Brain microvascular endothelial cell (primary cell): ENCODE measurements around the gene TMEM255A.

Experiments used
- DNase-seq: peaks from one replicate; pipeline ENCODE4 v3.0.0-alpha.2; 2020
- H3K27ac ChIP-seq: fragments of 250-450 bp; sonication (Bioruptor Pico); 2 replicates; pipeline ENCODE4 v1.5.1; 2020; ENCODE audit warnings: mild to moderate bottlenecking, moderate library complexity
- H3K27me3 ChIP-seq: fragments of 250-450 bp; sonication (Bioruptor Pico); replicated peaks from 2 replicates; pipeline ENCODE4 v1.5.1; 2020; ENCODE audit warnings: mild to moderate bottlenecking
- H3K36me3 ChIP-seq: fragments of 250-450 bp; sonication (Bioruptor Pico); replicated peaks from 2 replicates; pipeline ENCODE4 v1.5.1; 2020; ENCODE audit warnings: mild to moderate bottlenecking
- H3K4me3 ChIP-seq: 2 replicates; pipeline ENCODE4 v1.5.1; 2011; ENCODE audit warnings: low read depth, mild to moderate bottlenecking, control low read depth, low read length, moderate library complexity
- in situ Hi-C: cut with HindIII; loops from 2 replicates; pipeline ENCODE4 v1.10.0; 2017; ENCODE audit warnings: low sequenced_read_pairs, low pct_ligation_motif_present
- TF ChIP-seq, protein P1 (sequence below): IDR thresholded peaks from 2 replicates; pipeline ENCODE4 v1.5.1; 2011; ENCODE audit warnings: low read depth, mild to moderate bottlenecking, moderate library complexity, low read length, control low read depth, inconsistent platforms; ENCODE audit errors: missing control alignments

Gene TMEM255A

DNA sequence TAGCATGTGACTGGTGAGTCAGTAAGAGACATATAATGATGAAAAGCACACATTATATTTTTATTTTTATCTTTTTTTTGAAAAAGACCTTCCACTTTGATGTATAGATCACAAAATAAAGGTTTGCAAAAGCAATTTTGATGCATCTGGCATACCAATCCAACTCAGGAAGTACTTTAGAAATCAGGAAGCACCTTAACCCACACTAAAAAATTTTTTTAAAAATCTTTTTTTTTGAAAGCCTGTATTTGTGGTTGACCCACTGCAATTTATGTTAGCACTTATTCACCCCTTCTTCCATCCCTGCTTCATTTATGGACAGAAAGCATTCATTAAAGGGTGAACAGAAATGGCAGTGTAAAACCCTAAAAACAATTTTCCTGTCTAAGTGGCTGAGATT, 16.6 kb downstream of the TMEM255A start:
- Histone ChIP-seq H3K36me3 (no peaks in the 10 kb centered on the region), H3K27me3 (no peaks in the 10 kb centered on the region), H3K4me3 (no peak overlapping the region), H3K27ac (no peak overlapping the region)
- DNase-seq: no peak
- in situ Hi-C loops: no loop called here
- TF ChIP-seq, protein P1, sequence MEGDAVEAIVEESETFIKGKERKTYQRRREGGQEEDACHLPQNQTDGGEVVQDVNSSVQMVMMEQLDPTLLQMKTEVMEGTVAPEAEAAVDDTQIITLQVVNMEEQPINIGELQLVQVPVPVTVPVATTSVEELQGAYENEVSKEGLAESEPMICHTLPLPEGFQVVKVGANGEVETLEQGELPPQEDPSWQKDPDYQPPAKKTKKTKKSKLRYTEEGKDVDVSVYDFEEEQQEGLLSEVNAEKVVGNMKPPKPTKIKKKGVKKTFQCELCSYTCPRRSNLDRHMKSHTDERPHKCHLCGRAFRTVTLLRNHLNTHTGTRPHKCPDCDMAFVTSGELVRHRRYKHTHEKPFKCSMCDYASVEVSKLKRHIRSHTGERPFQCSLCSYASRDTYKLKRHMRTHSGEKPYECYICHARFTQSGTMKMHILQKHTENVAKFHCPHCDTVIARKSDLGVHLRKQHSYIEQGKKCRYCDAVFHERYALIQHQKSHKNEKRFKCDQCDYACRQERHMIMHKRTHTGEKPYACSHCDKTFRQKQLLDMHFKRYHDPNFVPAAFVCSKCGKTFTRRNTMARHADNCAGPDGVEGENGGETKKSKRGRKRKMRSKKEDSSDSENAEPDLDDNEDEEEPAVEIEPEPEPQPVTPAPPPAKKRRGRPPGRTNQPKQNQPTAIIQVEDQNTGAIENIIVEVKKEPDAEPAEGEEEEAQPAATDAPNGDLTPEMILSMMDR: no peak

DNA sequence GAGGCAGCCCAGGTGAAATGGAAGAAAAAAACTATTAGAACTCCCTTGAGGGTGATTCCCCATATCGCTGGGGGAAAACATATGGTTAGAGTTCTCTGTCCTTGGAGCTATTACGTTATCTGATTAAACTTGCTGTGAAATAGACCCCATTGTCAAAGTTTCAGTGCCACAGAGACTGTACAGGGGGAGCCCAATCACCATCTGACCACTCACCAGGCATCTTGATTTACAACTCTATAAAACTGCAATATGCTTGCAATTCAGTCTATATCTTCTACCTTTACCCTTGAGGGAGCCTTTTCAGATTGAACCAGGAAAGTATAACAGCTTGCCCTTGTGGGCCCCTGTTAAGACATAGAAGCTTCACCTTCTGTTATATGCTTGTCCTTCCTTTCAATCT, 18.2 kb downstream of the TMEM255A start:
- TF ChIP-seq, protein P1: no peak
- no peak for DNase-seq
- Histone ChIP-seq H3K27me3 (no peaks in the 10 kb centered on the region), H3K4me3 (no peak overlapping the region), H3K27ac (no peak overlapping the region), H3K36me3 (no peaks in the 10 kb centered on the region)
- in situ Hi-C loops: no loop called here

DNA sequence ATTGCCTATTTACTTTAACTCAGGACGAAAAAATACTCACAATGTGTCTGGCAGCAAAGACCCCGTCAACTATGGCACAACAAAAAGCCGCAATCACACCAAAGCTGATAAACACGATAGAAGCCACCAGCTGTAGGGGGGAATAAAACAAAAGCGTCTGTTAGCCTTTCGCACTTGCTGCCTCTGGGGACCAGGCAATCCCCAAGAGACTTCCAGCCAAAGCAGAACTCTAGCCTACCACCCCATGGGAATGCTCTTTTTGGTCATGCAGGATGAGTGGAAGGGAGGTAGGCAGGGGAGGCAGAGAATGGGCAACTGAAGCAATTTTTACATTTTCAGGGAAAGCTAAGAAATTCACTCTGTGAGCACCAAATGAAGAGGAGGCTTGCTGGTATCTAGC, 20.1 kb downstream of the TMEM255A start:
- in situ Hi-C loops: no loop called here
- H3K36me3 ChIP-seq: no peaks in the 10 kb centered on the region
- no peak overlapping the region for H3K27ac ChIP-seq
- TF ChIP-seq, protein P1: no peak
- H3K27me3 ChIP-seq: no peaks in the 10 kb centered on the region
- H3K4me3 ChIP-seq: no peak overlapping the region
- DNase-seq: no peak

DNA sequence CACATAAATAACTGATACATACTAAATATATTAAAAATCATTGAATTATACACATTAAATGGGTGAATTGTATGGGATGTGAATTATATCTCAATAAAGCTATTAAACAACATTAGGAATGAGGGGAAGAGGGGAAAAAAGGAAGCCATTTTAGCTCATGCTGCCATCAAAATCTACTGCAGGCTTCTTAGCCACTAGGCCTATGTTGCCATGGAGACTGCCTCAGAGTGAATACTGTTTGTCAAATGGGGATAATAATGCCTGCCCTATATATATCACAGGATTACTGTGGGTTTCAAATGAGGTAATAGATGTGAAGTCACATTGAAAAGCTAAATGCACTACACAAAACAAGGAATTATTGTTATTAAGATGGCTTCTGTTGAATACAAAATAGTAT, 21.2 kb downstream of the TMEM255A start:
- Histone ChIP-seq H3K27ac (no peak overlapping the region), H3K27me3 (no peaks in the 10 kb centered on the region), H3K4me3 (no peak overlapping the region), H3K36me3 (no peaks in the 10 kb centered on the region)
- TF ChIP-seq, protein P1: no peak
- in situ Hi-C loops: no loop called here
- DNase-seq: no peak

DNA sequence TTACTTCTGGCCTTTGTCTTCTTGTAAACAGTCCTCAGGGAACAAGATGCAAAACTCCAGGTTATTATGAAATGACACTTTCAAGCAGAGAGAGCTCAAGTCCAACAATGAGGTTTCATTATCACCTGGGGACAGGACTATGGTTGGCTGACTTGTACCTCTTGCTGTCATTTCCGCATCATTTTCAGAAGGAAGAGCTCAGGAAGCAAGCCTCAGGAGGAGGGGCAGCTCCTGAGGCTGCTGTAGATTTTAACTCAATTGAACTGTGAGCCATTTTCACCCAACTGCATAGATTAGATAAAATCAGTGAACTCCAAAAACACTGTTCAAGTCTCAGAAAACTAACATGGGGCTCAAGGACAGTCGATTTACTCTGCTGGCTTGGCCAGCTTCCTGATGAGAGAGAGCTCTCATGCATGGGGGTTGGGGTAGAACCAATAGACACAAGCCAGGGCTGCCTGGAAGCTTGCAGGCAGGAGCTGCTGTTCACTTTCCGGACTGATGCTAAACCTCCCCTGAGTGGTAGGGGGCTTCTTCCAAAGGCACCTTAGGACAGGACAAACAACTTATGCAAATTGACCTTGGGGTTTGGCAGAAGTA, 23.6 kb downstream of the TMEM255A start:
- Histone ChIP-seq H3K27ac (no peak overlapping the region), H3K4me3 (no peak overlapping the region), H3K27me3 (no peaks in the 10 kb centered on the region), H3K36me3 (no peaks in the 10 kb centered on the region)
- in situ Hi-C loops: no loop called here
- DNase-seq: no peak
- TF ChIP-seq, protein P1: no peak

DNA sequence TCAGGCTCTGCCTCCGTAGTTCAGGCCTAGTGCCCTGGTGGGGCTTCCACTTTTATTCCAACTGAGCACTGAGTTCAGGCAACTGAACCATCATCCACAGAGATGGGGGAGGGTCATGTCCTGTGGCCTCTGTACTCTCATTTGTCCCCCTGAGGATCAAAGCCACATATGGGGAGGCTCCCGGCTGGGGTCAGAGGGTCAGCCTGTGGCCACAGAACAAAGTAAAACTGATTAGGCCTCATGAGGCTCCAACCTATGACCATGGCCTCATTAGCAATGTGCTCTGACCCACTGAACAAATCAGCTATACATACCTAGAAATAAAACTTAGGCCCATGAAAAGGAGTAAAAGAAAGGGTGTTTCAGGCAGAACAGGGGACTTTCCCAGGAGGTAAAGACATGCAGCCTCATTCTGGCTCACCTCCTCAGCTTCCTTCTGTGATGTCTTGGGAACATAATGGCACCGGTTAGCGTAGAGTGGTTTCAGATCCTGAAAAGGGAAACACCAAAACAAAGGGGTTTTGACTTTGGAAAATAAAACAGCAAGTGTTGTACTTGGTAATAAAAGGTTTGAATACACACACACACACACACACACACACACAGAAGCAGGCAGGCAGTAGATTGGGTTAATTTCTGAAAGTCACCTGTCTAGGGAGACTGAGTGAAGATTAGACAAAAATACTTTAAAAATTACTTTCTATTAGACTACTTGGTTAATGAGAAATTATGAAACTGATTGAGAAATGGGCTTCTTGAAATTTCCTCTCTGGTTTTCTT, 24.3 kb downstream of the TMEM255A start:
- Histone ChIP-seq H3K4me3 (no peak overlapping the region), H3K27ac (no peak overlapping the region), H3K36me3 (no peaks in the 10 kb centered on the region), H3K27me3 (no peaks in the 10 kb centered on the region)
- DNase-seq: no peak
- TF ChIP-seq, protein P1: no peak
- in situ Hi-C loops: no loop called here
